Measurements from ENCODE around the gene VSIG10L.
A peak's percentile ranks its signal among the peaks of the same experiment; 100 is the strongest.

VSIG10L gene

GRCh38 chr19:51341976-51342580 lies at the start of gene VSIG10L:
VSIG10L (minus strand) TSS chr19:51342139; CDS start chr19:51342124, 15 bp downstream.
- no peak for DNase-seq

GRCh38 chr19:51391073-51391611 lies 49.2 kb upstream of the VSIG10L start:
- DNase-seq, result no peak

- no peak for DNase-seq
Observed at GRCh38 chr19:51389143-51389542, 47.2 kb upstream of the VSIG10L start.

DNA sequence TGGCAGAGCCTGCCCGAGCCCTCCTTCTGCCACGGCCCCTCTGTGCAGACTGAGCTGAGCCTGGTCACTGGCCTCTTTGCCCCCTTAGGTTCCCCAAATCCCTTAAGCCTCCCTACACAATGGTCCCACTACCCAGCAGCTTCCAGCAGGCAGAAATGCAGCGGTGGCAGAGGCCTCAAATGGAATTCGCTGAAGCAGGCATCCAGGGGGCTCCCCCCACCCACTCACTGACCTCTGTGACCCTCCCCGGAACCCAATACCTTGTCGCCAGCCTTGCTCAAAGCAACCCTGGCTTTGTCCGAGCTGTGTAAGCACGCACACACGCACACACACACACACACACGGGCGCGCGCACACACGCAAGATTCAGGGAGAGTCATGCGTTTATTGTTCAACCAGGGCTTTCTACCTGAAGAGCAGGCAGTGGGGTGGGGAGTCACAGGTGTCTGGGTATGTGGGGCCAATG lies 46.0 kb upstream of the VSIG10L start, which contains the start of gene LIM2:
LIM2 (minus strand) TSS at position 51 of the 466 bp plus-strand sequence. CDS start 531 bp downstream, outside the sequence.
- peak; percentile 31 for DNase-seq

DNA sequence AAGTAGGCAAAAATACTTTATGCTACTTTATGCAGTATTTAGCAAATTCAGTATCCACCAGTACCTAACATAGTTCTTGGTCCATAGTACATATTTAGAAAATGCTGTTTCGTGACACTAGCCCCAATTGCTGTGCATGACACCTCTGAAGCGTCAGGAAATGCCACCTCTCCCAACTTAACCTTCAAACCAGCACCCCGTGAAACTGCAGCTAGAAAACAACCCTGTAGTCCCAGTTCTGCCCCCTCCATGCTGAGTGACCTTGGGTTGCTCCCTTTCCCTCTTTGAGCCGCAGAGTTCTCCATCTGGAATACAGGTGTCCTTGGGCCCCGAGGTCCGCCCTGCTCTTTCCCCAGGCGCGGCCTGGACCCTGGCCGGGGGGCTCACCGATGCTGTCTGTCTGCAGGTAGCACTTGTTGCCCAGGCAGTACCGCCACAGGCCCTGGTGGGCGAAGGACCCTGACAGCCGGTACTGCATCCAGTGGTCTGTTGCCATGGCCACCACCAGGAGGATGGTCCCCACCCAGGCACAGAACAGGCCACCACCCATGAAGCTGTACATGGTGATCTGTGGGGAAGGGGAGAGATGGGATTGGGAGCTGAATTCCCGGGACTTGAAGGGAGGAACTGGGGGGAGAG lies 45.1 kb upstream of the VSIG10L start:
- no peak for DNase-seq

DNA sequence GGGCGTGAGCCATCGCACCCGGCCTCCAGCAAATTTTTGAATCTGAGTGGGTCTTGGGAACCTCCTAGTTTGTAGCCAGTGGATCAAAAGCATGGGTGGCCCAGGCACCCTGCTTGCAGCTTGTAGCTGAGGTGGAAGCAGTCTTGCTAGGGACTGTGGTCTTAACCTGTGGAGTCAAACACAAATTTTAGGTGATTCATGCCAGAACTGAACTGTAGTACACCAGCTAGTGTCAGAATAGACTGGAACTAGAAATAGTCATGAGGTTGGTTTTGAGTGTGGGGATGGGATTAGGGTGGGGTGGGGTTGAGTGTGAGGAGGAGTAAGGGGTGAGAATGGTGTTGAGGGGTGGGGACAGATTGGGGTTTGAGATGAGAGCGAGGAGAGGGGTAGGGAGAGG lies 40.1 kb upstream of the VSIG10L start:
- DNase-seq, result no peak

GRCh38 chr19:51380379-51380778 lies 38.4 kb upstream of the VSIG10L start:
- no peak for DNase-seq

GRCh38 chr19:51377422-51377821 lies 35.5 kb upstream of the VSIG10L start:
- no peak for DNase-seq

GRCh38 chr19:51375504-51376221 lies 33.7 kb upstream of the VSIG10L start:
- peak; percentile 66 for DNase-seq

DNA sequence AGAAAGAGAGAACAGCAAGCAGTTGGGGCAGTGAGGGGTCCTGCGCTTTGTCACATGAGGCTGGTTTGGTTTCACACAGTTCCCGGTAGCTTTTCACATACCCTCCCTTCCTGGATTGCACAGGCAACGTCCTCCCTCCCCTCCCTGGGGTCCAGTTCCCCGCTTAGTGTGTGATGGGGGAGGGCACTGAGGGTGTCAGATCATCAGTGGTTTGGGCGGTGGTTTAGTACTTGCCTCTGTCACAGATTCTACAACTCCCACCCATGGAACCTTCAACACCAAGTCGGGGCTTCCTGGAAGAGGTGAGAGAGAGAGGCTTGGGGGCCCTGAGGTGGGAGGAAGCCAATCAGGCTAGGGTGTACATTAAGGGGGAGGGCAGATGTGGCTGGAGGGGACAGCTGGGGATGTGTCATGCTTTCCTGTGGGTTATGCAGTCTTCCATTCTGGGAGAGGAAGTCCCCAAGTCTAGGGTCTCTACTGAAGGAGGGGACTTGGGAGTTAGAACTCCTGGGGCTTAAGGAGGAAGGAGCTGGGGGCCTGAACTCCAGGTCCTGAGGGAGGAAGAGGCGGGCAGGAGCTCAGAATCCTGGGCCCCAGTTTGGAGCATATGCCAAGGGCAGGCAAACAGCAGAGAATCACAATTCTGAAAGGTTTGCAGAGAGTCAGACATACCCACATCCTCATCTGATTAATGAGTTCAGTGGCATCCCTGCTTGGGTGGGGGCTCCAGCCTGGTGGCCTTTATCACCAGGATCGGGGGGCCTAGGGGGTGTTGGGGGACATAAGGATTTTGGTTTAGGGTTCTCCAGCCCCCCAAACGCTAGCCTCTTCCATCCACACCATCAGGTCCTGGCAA lies 30.9 kb upstream of the VSIG10L start, which contains the start of gene NKG7:
NKG7 (minus strand) TSS at position 6 of the 856 bp plus-strand sequence. CDS start 119 bp downstream, outside the sequence.
- DNase-seq, result peak; percentile 87

DNA sequence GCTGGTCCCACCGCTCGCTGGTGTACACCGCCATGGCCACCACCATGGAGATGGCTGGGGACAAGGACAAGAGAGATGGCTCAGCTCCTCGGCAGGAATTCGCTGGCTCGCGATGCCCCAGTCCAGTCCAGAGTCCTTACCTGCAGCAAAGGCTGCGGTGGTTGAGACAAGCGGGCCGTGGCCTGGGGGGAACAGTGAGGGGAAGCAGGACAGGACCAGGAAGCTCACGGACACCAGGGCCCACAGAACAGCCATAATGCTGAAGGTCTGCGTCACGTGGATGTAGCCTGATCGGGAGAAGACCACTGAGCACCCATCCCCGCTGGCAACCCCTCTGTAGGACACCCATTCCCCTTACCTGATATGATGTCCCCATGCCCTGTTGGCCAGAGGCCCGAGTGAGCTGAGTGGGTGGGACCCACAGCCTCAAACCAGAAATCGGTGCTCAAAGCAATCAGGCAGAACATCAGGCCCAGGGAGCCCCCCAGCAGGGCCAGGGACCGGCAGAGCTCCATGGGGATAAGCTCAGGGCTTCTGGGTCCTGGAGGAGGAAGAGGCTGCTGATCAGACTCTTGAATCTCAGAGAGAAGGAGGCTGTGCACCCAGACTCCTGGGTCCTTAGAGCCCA lies 30.2 kb upstream of the VSIG10L start:
- DNase-seq, result no peak

DNA sequence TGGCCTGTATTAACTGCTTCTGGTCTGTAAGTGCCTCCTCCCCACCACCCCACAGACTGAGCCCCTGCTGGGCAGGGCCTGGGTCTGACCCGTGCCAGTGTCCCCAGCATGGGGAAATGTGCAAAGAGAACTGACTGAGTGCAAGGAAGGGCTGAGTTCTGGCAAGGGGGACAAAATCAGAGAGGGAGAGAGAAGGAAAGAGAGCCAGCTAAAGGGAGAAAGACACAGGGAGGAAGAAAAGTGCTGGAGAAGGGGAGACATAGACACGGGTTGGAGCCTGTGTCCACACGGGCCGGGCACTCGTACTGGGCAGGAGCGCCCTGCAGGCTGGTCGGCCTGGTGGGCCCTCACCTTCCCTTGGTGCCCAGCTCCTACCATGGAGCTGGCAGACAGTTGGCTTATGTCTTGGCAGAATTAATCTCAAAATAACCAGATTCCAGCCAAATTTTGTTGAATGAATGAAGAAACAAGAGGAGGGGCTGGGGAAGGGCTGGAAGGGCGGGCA lies 29.3 kb upstream of the VSIG10L start:
- no peak for DNase-seq

- DNase-seq, result no peak
Observed at GRCh38 chr19:51370230-51370629, 28.3 kb upstream of the VSIG10L start.

GRCh38 chr19:51368366-51369282 lies 26.7 kb upstream of the VSIG10L start, which contains the start of gene CLDND2:
CLDND2 (minus strand) TSS chr19:51369003; CDS start chr19:51368577, 426 bp downstream.
- DNase-seq, result peak; percentile 49

GRCh38 chr19:51367565-51368365 lies 25.8 kb upstream of the VSIG10L start:
- DNase-seq, result peak; percentile 100

GRCh38 chr19:51367255-51367564 lies 25.3 kb upstream of the VSIG10L start:
- no peak for DNase-seq

DNA sequence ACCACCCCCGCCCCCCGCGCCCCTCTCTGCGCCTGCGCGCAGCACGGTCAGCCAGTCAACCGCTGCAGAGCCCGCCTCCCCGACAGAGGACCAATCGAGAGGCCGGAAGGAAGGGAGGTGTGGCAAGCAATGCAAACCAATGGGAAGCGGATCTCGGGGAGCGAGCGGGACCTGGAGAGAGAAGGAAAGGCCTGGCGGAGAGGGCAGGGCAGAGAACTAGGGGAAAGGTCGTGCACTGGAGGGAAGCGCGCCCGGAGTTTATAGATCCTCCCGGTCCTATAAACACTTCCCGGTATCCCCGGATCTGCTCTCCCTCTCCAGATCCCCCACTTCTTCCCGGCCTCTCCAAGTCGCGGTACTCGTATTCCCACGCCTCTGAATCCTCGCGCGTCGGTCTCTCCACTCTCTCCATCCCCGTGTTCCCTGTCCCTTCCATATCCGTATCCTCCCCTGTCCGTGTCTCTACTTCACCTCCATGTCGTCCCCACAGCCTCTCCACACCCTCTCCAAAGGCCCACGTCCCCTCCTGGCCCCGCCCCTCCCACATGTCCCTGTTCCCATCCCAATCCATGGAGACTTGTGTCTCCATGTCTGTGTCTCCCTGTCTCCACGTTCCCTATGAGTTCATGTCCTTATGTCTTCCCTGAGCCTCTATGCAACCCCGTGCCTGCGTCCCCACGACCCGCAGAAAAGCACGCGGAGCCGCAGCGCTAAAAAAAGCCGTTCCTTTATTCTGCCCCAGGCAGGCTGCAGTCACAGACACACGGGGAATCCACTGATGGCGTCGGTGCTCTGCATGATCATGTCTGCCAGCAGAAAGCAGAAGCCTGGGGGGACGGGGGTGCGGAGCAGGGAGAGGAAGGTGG lies 24.7 kb upstream of the VSIG10L start:
- peak; percentile 97 for DNase-seq

- no peak for DNase-seq
Observed at GRCh38 chr19:51365965-51366388, 24.0 kb upstream of the VSIG10L start, which contains the start of gene ETFB. ETFB (minus strand) TSS chr19:51366388; CDS start chr19:51366326, 62 bp downstream.
